Nephron progenitor cell (in vitro differentiated cells): ENCODE results near the gene EXTL1.
A peak's percentile ranks its signal among the peaks of the same experiment; 100 is the strongest.

ENCODE experiments used
- DNase-seq: peaks from one replicate; pipeline ENCODE4 v3.0.0; 2021
- H3K27ac Mint-ChIP-seq: 2 replicates; pipeline ENCODE4 v1.8.0; 2021; ENCODE audit warnings: mild to moderate bottlenecking, moderate library complexity, mixed read lengths
- H3K27me3 Mint-ChIP-seq: 2 replicates; pipeline ENCODE4 v1.8.0; 2021; ENCODE audit warnings: mild to moderate bottlenecking, low read depth, mixed read lengths; ENCODE audit not compliant: poor library complexity
- H3K36me3 Mint-ChIP-seq: 2 replicates; pipeline ENCODE4 v1.8.0; 2021; ENCODE audit warnings: low read depth, mixed read lengths
- H3K4me1 Mint-ChIP-seq: 2 replicates; pipeline ENCODE4 v1.8.0; 2021; ENCODE audit warnings: mixed read lengths
- H3K4me3 Mint-ChIP-seq: 2 replicates; pipeline ENCODE4 v1.8.0; 2021; ENCODE audit warnings: mild to moderate bottlenecking, moderate library complexity, mixed read lengths
- H3K9me3 Mint-ChIP-seq: 2 replicates; pipeline ENCODE4 v1.8.0; 2021; ENCODE audit warnings: mild to moderate bottlenecking, moderate library complexity, mixed read lengths
- CTCF ChIP-seq: fragments of 200-600 bp; sonication (generic); IDR thresholded peaks from 2 replicates; pipeline ENCODE4 v1.5.0; 2021; ENCODE audit warnings: antibody characterized with exemption

Gene EXTL1

GRCh38 chr1:26035203-26035958, 13.8 kb downstream of the EXTL1 start:
- Mint-ChIP-seq H3K27ac (peak overlapping the region; percentile 87), H3K4me3 (peak overlapping the region; percentile 93), H3K4me1 (peaks cover 38% of the 10 kb centered on the region), H3K36me3 (no peaks in the 10 kb centered on the region), H3K9me3 (no peaks in the 10 kb centered on the region), H3K27me3 (peaks cover 17% of the 10 kb centered on the region)
- peak; percentile 97 for DNase-seq
- TF ChIP-seq CTCF, result no peak

GRCh38 chr1:26035959-26036755, 14.6 kb downstream of the EXTL1 start:
- DNase-seq, result peak; percentile 93
- H3K4me1 Mint-ChIP-seq, result peaks cover 38% of the 10 kb centered on the region
- peak overlapping the region; percentile 87 for H3K27ac Mint-ChIP-seq
- H3K27me3 Mint-ChIP-seq, result peaks cover 20% of the 10 kb centered on the region
- H3K9me3 Mint-ChIP-seq, result no peaks in the 10 kb centered on the region
- H3K36me3 Mint-ChIP-seq, result no peaks in the 10 kb centered on the region
- peak overlapping the region; percentile 93 for H3K4me3 Mint-ChIP-seq
- peak; percentile 99 for TF ChIP-seq CTCF

- DNase-seq, result no peak
- Mint-ChIP-seq H3K9me3 (no peaks in the 10 kb centered on the region), H3K4me3 (peak overlapping the region; percentile 93), H3K27me3 (peaks cover 27% of the 10 kb centered on the region), H3K36me3 (no peaks in the 10 kb centered on the region), H3K4me1 (peaks cover 35% of the 10 kb centered on the region), H3K27ac (no peak overlapping the region)
- no peak for TF ChIP-seq CTCF
These were observed 15.2 kb downstream of the EXTL1 start for GRCh38 chr1:26036756-26037281.

- no peak overlapping the region for H3K4me3 Mint-ChIP-seq
- TF ChIP-seq CTCF, result no peak
- no peak overlapping the region for H3K27ac Mint-ChIP-seq
- no peaks in the 10 kb centered on the region for H3K9me3 Mint-ChIP-seq
- H3K27me3 Mint-ChIP-seq, result peaks cover 38% of the 10 kb centered on the region
- no peaks in the 10 kb centered on the region for H3K36me3 Mint-ChIP-seq
- DNase-seq, result no peak
- H3K4me1 Mint-ChIP-seq, result peaks cover 27% of the 10 kb centered on the region
These were observed 16.3 kb downstream of the EXTL1 start for GRCh38 chr1:26037904-26038303.

- Mint-ChIP-seq H3K4me3 (no peak overlapping the region), H3K4me1 (peaks cover 27% of the 10 kb centered on the region), H3K27me3 (peaks cover 43% of the 10 kb centered on the region), H3K27ac (no peak overlapping the region), H3K9me3 (no peaks in the 10 kb centered on the region), H3K36me3 (no peaks in the 10 kb centered on the region)
- DNase-seq, result no peak
- TF ChIP-seq CTCF, result no peak
These were observed 16.9 kb downstream of the EXTL1 start for GRCh38 chr1:26038477-26038876.
